ENCODE measurements around the gene TRPM8. TPM values are rescaled to one million over a fixed set of nuclear protein-coding genes. Genes with fewer than 3 reads are reported as not detected.

TRPM8 gene
- total and polyA plus RNA-seq, 2 experiments from 2014 or later: 0.11 to 0.14 TPM

GRCh38 chr2:234058881-234059280, 141.7 kb downstream of the TRPM8 start:
- TF ChIP-seq NANOG (IDR thresholded peaks at IDR 0.05; ENCODE audit: borderline replicate concordance) (no peak), ETS1 (IDR thresholded peaks at IDR 0.05) (no peak), EZH2 (IDR thresholded peaks at IDR 0.05; ENCODE audit: low read depth, unreplicated experiment) (no peak), POLR2AphosphoS5 (IDR thresholded peaks at IDR 0.05; ENCODE audit: low read depth) (no peak), STAT1 (IDR thresholded peaks at IDR 0.05; ENCODE audit: unreplicated experiment) (no peak), CREB1 (CRISPR knock-in tag; IDR thresholded peaks at IDR 0.05; ENCODE audit: low read depth) (no peak), ZNF114 (CRISPR knock-in tag; IDR thresholded peaks at IDR 0.05) (no peak), ZNF462 (CRISPR knock-in tag; IDR thresholded peaks at IDR 0.05) (no peak), JUNB (IDR thresholded peaks at IDR 0.05; ENCODE audit: unreplicated experiment) (no peak), EZH2phosphoT487 (IDR thresholded peaks at IDR 0.05; ENCODE audit: unreplicated experiment) (no peak), REST (IDR thresholded peaks at IDR 0.05; ENCODE audit: unreplicated experiment) (no peak), CTCF (conservative IDR thresholded peaks at IDR 0.05; ENCODE audit: low read depth in 2 of 2) (no peak; a peak in 1 of 4 replicates), ZNF331 (CRISPR knock-in tag; IDR thresholded peaks at IDR 0.05; ENCODE audit: low read depth) (no peak)
- Histone ChIP-seq H4K20me1 (replicated peaks; ENCODE audit: insufficient read depth) (no peaks in the 10 kb centered on the region), H2AFZ (no peak overlapping the region), H3K27ac (ENCODE audit: low read depth) (no peak overlapping the region), H3K9me2 (ENCODE audit: insufficient read depth) (0 out of 2 replicates have a peak, but pooled peaks cover 3% of the 10 kb centered on the region), H3K36me3 (ENCODE audit: insufficient read depth) (no peaks in the 10 kb centered on the region), H3K79me2 (replicated peaks; ENCODE audit: insufficient read depth) (no peaks in the 10 kb centered on the region), H3K4me1 (ENCODE audit: insufficient read depth) (no peaks in the 10 kb centered on the region), H3K4me3 (no peak overlapping the region), H3F3A (replicated peaks; ENCODE audit: low read depth) (no peaks in the 10 kb centered on the region), H3K27me3 (ENCODE audit: insufficient read depth) (no peaks in the 10 kb centered on the region), H3K4me2 (no peak overlapping the region)
- ATAC-seq (no peak), DNase-seq (ENCODE audit: low spot score) (no peak)
- no peaks in the 10 kb centered on the region for H3K36me3 Mint-ChIP-seq (ENCODE audit: low read depth)
- no peaks in the 10 kb centered on the region for H3K9me3 Mint-ChIP-seq
- H3K4me3 Mint-ChIP-seq: no peak overlapping the region
- H3K27me3 Mint-ChIP-seq (ENCODE audit: insufficient read depth, low read depth, poor library complexity): peaks cover 4% of the 10 kb centered on the region
- no peak overlapping the region for H3K27ac Mint-ChIP-seq
- H3K4me1 Mint-ChIP-seq: peaks cover 6% of the 10 kb centered on the region; the same call in 2 of the 3 replicates

All from GM23338 (cell line).